Erythroblast (primary cell): ENCODE results near the gene PNMA6A.

Experiments used
- GATA1 ChIP-seq: IDR thresholded peaks from 2 replicates; pipeline ENCODE4 v1.6.1; 2011; ENCODE audit warnings: low read depth, mild to moderate bottlenecking, control low read depth, low read length, moderate library complexity
- POLR2A ChIP-seq: IDR thresholded peaks from 2 replicates; pipeline ENCODE4 v1.6.1; 2011; ENCODE audit warnings: mild to moderate bottlenecking, low read length

- TF ChIP-seq POLR2A: no peak
- TF ChIP-seq GATA1: no peak
Measured at GRCh38 chrX:153065389-153065788, 6.9 kb upstream of the PNMA6A start.
